HG03066 (cell line): ENCODE data around the gene TLE2.

Source experiments
- ATAC-seq: cut with Tn5 transposase; IDR thresholded peaks from one replicate; pipeline ENCODE4 v1.9.1; 2021; ENCODE audit warnings: low read depth; ENCODE audit not compliant: unreplicated experiment

Gene TLE2

DNA sequence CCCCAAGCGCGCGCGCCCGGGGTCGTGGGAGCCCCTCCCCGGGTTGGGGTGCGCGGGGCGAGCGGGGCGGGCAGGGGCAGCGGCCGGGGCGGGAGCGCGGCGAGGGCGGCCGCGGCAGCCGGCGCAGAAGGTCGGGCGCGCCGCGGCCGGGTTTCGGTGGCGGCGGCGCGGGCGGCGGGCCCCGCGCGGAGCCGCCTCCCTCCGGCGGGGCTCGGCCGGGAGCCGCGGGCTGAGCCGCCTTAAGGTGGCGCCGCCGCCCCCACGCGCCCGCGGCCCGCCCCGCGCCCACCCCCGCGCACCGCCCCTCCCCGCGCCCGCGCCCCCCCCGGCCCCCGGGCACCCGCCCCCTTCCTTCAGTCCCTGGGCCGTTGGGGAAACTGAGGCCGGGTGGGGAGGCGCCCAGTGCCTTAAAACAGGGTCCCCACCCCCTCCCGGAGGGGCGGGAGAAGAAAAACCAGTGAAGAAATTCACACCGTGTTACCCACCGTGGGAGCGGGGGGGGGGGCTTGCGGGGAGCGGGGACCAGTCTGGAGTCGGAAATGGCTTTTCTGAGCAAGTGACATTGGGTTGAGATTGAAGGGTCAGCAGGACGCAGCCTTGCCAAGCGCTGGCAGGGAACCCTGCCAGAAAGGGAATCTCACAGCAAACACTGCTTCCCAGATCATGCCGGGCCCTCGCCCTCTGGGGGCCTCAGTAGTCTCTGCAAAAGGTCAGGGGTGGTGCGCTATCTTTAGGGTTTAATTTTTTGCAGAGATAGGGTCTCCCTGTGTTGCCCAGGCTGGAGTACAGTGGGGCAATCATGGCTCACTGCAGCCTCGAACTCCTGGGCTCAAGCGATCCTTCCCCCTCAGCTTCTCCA, at the start of gene TLE2:
Gene TLE2 (minus strand): TSS at position 216 of the 859 bp plus-strand sequence. CDS start 376 bp downstream, outside the sequence.
- no peak for ATAC-seq

DNA sequence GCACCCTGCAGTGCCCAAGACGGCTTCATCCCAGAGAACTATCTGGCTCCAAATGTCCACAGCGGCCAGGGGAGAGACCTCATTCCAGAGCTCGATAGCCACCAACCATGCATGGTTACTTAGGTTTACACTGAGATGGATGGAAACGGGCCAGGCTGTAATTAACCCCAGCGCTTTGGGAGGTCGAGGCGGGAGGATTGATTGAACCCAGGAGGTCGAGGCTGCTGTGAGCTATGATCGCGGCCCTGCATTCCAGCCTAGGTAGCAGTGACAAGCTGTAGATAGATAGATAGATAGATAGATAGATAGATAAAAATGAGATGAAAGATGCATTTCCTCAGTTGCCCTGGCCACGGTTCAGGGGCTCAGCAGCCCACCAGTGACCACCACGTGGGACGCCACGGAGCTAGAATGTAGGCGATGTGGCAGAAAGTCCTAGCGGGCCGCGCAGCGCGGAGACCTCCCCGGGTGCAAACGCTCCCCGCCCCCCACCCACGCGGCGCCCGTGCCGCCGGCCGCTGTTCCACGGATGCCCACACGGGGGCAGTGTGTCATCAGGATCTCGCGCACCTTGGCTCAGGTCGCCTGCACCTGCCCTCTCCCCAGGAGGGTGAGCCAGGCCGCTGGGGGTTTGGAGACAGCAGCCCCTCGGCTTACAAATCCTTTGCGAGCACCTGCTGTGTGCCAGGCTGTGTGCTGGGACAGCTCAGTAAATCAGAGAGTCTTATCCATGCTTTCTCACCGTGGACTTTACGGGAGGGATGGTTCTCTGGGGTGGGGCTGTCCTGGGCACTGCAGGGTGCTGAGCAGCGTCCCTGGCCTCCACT, 46.7 kb upstream of the TLE2 start:
- no peak for ATAC-seq

GRCh38 chr19:3073931-3074595, 45.0 kb upstream of the TLE2 start:
- ATAC-seq = no peak

- no peak for ATAC-seq
Observed at GRCh38 chr19:3073159-3073563, 44.1 kb upstream of the TLE2 start.

- no peak for ATAC-seq
Observed at GRCh38 chr19:3071768-3072167, 42.7 kb upstream of the TLE2 start.

DNA sequence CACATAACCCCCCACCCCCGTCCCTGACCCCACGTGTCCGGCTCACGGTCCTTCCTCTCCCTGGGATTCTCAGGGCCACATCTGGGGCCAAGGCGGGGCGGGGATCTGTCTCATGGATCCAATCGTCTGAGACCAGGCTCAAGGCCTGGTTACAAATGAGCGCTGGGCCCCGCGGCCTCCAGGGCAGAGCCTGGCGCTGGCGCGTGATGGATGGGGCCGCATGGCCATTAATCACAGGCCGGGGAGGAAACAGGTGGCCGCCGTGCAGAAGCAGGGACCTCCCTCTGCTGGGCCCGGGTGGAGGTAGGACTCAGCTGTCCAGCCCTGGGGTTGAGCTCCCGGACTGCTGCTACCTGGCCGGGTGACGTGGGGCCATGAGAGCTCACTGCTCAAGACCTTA, 39.0 kb upstream of the TLE2 start:
- ATAC-seq = no peak

DNA sequence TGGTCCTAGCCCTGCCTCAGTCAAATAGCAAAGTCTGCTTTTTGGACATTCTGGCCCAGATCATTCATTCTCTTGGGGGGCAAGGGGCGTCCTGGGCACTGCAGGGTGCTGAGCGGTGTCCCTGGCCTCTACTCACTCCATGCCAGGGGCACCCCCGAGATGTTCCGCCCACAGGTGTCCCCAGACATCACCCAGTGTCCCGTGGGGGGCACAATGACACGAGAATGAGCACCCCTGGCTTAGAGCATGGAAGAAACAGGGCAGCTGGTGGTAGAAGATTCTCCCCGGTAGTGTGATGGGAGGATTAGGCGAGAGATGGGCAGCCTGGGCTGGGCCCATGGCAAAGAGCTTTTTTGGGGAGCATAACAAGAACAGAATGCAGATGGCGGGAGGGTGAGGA, 38.5 kb upstream of the TLE2 start:
- no peak for ATAC-seq

GRCh38 chr19:3066482-3067049, 37.5 kb upstream of the TLE2 start:
- ATAC-seq = no peak

GRCh38 chr19:3065675-3066357, 36.7 kb upstream of the TLE2 start:
- no peak for ATAC-seq

- ATAC-seq = no peak
Observed at GRCh38 chr19:3064011-3064330, 34.9 kb upstream of the TLE2 start.

DNA sequence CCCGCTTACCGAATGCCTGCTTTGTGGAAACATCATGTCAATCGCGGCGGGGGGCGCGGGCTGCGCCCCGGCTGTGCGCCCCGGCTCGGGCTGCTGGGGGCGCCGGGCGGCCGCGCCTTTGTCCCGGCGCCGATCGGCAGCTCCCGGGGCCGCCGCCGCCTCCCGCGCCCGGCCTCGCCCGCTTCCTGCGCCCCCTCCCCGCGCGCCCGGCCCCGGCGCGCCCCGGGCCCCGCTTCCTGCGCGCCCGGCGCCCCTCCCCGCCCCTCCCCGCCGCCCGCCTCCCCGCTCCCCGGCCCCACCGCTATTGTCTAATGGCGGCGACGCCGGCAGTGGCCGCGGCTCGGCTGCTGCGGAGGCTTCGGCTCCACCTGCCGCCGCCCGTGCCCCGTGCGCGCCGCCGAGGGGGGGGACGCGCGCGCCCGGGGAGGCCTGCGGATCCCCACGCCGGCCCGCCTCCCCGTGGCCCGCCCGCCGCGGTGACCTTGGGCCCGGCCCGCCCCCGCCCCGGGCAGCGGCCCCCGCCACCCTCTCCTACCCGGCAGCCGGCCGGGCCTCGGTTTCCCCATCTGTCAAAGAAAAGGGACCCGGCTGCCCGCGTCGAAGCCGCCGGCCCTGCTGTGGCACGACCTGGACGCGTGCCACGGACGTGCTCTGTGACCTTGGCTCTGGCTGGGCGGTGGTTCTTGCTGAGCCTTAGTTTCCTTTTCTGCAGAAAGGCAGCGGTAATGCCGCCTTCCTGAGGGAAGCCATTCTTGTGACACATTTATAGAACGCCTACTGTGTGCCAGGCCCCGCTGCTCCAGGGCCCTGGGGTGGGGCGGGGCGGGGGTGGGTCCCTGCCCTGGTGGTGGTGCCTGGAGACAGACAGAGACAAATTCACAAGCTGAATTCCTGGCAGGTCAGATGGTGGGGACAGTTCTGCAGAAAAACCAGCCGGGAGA, 33.4 kb upstream of the TLE2 start, which contains the start of gene TLE5:
Gene TLE5 (minus strand): TSS at position 331 of the 941 bp plus-strand sequence. CDS start 295 bp downstream, at position 36.
- no peak for ATAC-seq

- ATAC-seq = no peak
Observed at GRCh38 chr19:3061182-3062161, 32.4 kb upstream of the TLE2 start.

DNA sequence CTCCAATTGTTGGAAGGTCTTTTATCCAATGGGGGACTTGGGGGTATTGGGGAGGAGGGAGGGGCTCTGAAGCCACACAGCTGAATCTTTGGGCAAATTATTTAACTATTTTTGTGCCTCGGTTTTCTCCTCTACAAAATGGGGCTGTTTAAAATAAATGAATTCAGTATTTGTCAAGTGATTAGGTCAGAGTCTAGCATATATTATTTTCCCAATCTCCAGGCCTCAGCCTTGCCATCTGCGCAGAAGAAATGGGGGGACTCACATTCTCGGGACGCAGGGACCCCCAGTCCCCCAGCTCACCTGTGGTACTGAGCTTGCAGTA, 31.7 kb upstream of the TLE2 start:
- no peak for ATAC-seq

DNA sequence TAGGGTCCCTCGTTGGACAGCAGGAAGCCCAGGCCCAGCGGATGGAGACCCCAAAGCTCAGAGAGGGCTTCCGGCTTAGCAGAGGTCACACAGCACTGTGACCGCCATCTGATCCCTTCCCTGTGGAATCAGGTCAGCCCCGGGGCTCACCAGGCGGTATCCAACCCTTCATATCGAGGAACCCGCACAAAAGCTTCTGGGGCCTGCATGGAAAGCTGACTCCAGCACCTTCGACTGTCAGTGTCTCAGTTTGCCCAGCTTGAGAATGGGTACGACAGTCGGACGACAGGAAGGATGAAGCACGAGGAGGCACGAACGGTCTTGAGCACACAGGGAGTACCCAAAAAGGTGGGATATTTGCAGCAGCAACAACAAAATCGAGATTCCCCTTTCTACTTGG, 30.6 kb upstream of the TLE2 start:
- no peak for ATAC-seq

- ATAC-seq = no peak
Observed at GRCh38 chr19:3058821-3059314, 29.8 kb upstream of the TLE2 start.

GRCh38 chr19:3058009-3058820, 29.1 kb upstream of the TLE2 start:
- no peak for ATAC-seq

GRCh38 chr19:3057275-3057714, 28.2 kb upstream of the TLE2 start:
- ATAC-seq = no peak
